ENCODE data around the gene WNK1. TPM values are rescaled to one million over a fixed set of nuclear protein-coding genes. Genes with fewer than 3 reads are reported as not detected.

Gene WNK1
- total RNA-seq, 4 donors from 2014 or later, result 273 to 518 (median 346) TPM

- DNase-seq (ENCODE audit: low spot score in 2 of 2), result no peak
- no peak overlapping the region for H3K4me3 ChIP-seq (ENCODE audit: low read depth, poor library complexity, severe bottlenecking)
- WGBS, 2 donors, result 81 to 85% methylated on average over 10 of the region's 10 CpGs
- intact Hi-C loops (cut with DNase I; ENCODE audit: low total_unique reads), result no loop called here
- TF ChIP-seq, protein P1, sequence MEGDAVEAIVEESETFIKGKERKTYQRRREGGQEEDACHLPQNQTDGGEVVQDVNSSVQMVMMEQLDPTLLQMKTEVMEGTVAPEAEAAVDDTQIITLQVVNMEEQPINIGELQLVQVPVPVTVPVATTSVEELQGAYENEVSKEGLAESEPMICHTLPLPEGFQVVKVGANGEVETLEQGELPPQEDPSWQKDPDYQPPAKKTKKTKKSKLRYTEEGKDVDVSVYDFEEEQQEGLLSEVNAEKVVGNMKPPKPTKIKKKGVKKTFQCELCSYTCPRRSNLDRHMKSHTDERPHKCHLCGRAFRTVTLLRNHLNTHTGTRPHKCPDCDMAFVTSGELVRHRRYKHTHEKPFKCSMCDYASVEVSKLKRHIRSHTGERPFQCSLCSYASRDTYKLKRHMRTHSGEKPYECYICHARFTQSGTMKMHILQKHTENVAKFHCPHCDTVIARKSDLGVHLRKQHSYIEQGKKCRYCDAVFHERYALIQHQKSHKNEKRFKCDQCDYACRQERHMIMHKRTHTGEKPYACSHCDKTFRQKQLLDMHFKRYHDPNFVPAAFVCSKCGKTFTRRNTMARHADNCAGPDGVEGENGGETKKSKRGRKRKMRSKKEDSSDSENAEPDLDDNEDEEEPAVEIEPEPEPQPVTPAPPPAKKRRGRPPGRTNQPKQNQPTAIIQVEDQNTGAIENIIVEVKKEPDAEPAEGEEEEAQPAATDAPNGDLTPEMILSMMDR (IDR thresholded peaks at IDR 0.05), result no peak
- no peak for TF ChIP-seq POLR2A (IDR thresholded peaks at IDR 0.05)
Measured at GRCh38 chr12:911191-911826, 158.9 kb downstream of the WNK1 start.

- 81 to 82% methylated on average over 7 of the region's 7 CpGs for WGBS, 2 donors
- no peak for TF ChIP-seq POLR2A (IDR thresholded peaks at IDR 0.05)
- TF ChIP-seq, protein P1 (IDR thresholded peaks at IDR 0.05), result no peak
- DNase-seq (ENCODE audit: low spot score in 2 of 2), result no peak
- intact Hi-C loops (cut with DNase I; ENCODE audit: low total_unique reads), result no loop called here
- no peak overlapping the region for H3K4me3 ChIP-seq (ENCODE audit: low read depth, poor library complexity, severe bottlenecking)
Measured at GRCh38 chr12:912466-913235, 160.3 kb downstream of the WNK1 start.

DNA sequence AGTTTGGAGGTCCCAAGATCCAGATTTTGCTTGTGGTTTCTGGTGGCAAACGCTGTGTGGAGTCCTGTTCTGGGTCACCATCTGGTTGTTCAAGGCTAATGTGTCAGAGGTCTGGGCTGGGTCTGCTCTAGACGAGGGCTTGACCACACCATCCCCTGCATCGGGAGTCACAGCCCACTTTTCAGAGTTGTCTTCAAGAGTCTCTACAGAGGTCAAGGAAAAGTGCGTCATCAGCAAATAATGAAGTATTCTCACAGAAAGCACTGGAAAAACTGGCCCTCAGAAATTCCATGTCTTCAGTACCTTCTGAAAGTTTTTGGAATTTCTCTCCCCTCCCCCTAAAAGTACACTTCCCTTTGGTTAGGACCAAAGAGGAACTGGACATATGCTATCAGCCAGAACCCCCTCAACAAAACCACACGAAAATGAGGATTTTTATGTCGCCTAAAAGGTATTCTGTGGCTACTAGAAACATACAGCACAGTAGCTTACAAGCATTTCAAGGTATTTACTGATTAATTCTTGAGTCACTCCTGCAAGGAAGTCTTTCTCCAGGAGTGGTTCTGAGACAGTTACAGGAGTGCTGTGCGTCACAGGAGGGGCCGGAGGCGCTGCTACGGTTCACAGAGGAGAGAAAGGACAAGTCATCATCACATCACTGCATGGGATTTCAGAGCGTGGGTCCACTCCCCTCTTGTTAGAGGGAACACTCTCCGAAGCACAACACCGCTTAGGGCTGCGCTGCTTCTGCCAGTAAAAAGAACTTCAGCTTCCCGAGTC is 161.7 kb downstream of the WNK1 start:
- intact Hi-C loops (cut with DNase I; ENCODE audit: low total_unique reads), result no loop called here
- WGBS, 2 donors, result 83 to 86% methylated on average over 15 of the region's 15 CpGs
- no peak for TF ChIP-seq POLR2A (IDR thresholded peaks at IDR 0.05)
- TF ChIP-seq, protein P1 (IDR thresholded peaks at IDR 0.05), result no peak
- no peak overlapping the region for H3K4me3 ChIP-seq (ENCODE audit: low read depth, poor library complexity, severe bottlenecking)
- DNase-seq (ENCODE audit: low spot score in 2 of 2), result no peak

DNA sequence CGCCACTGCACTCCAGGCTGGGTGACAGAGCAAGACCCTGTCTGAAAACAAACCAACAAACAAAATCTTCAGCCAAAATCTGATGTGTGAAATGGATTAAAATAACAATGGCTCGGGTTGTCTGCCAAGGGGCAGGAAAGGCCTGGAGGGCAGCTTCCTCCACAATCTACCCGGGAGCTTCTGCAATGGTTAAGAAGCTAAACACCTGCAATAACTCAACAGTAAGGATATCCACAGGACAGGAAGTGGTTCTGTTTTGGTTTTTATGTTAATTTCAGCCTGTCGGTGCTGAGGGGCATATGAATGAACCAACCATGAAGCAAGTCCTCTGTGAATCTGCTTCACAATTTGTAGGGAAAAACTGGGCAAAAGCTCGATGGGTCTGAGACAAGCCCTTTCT is 162.7 kb downstream of the WNK1 start:
- DNase-seq (ENCODE audit: low spot score in 2 of 2), result no peak
- 68 to 73% methylated on average over 5 of the region's 5 CpGs for WGBS, 2 donors
- no peak overlapping the region for H3K4me3 ChIP-seq (ENCODE audit: low read depth, poor library complexity, severe bottlenecking)
- no peak for TF ChIP-seq POLR2A (IDR thresholded peaks at IDR 0.05)
- TF ChIP-seq, protein P1 (IDR thresholded peaks at IDR 0.05), result no peak
- intact Hi-C loops (cut with DNase I; ENCODE audit: low total_unique reads), result no loop called here

GRCh38 chr12:916240-916639 is 163.9 kb downstream of the WNK1 start:
- intact Hi-C loops (cut with DNase I; ENCODE audit: low total_unique reads), result no loop called here
- H3K4me3 ChIP-seq (ENCODE audit: low read depth, poor library complexity, severe bottlenecking), result no peak overlapping the region
- DNase-seq (ENCODE audit: low spot score in 2 of 2), result no peak
- TF ChIP-seq POLR2A (IDR thresholded peaks at IDR 0.05), result no peak
- TF ChIP-seq, protein P1 (IDR thresholded peaks at IDR 0.05), result no peak
- WGBS, 2 donors, result 94% methylated on average over 27 of the region's 27 CpGs

Data from lower leg skin (tissue), 4 donors.